PFSK-1 (cell line): Measurements from ENCODE around the gene MOB3A.

ENCODE experiments used
- POLR2AphosphoS5 ChIP-seq: IDR thresholded peaks from 2 replicates; pipeline ENCODE4 v1.6.1; 2012; ENCODE audit warnings: low read depth, mild to moderate bottlenecking, control low read depth, low read length, moderate library complexity
- REST ChIP-seq, 2 experiments: IDR thresholded peaks; 2 replicates each; pipeline versions ENCODE4 v1.6.1 to v1.8.0; 2011 to 2012; ENCODE audit warnings: low read depth in 2 of 2, low read length in 2 of 2, control low read depth in 1 of 2, inconsistent platforms in 1 of 2, mild to moderate bottlenecking in 1 of 2, moderate library complexity in 1 of 2; ENCODE audit not compliant: insufficient read depth in 1 of 2
- SIN3A ChIP-seq: IDR thresholded peaks from 2 replicates; pipeline ENCODE4 v1.6.1; 2012; ENCODE audit warnings: mild to moderate bottlenecking, low read length, moderate library complexity, borderline replicate concordance; ENCODE audit not compliant: insufficient read depth
- TAF1 ChIP-seq: IDR thresholded peaks from 2 replicates; pipeline ENCODE4 v1.6.1; 2012; ENCODE audit warnings: low read length, control low read depth, borderline replicate concordance; ENCODE audit not compliant: insufficient read depth

GRCh38 chr19:2057484-2058469, 38.3 kb downstream of the MOB3A start:
- no peak for TF ChIP-seq REST (IDR thresholded peaks at IDR 0.05; ENCODE audit: insufficient read depth in 1 of 2, low read depth in 2 of 2, low read length in 2 of 2)
- no peak for TF ChIP-seq SIN3A
- no peak for TF ChIP-seq TAF1
- no peak for TF ChIP-seq POLR2AphosphoS5
